ENCODE results near the gene NANOS2.

DNA sequence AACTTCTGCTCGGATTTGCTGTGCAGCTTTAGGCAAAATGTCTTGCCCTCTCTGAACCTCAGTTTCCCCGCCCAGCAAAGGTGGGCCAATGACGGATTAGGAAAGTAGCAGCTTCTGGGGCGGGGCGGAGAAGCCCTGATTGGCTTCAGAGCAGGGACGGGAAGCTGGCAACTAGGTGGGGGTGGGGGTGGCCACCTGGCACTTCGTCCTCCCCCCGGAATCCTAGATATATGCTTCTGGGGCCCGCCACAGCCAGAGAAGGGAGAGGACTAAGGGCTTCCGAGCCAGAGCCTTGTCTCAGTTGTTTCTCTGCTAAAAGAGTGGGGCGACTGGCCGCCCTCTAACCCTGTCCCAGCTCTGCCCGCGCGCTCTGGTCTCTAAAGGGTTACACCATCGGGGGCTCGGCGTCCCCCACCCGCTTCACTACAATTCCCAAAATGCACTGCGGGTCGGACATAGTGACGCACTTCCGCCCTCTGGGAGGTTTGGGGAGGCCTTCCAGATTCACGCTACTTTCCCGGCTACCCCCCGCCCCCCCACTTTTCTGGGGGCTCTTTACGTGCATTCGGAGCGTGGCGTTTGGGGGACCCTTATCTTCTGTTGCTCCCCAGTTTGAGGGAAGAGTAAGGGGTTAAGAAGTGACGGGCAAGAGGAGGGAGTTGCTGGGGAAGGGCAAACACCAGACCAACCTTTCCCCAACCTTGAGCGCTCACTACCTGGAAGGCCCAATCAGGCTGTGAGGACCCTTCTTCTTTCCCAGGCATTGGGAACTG, 28.0 kb downstream of the NANOS2 start:
- TF ChIP-seq, protein P1, sequence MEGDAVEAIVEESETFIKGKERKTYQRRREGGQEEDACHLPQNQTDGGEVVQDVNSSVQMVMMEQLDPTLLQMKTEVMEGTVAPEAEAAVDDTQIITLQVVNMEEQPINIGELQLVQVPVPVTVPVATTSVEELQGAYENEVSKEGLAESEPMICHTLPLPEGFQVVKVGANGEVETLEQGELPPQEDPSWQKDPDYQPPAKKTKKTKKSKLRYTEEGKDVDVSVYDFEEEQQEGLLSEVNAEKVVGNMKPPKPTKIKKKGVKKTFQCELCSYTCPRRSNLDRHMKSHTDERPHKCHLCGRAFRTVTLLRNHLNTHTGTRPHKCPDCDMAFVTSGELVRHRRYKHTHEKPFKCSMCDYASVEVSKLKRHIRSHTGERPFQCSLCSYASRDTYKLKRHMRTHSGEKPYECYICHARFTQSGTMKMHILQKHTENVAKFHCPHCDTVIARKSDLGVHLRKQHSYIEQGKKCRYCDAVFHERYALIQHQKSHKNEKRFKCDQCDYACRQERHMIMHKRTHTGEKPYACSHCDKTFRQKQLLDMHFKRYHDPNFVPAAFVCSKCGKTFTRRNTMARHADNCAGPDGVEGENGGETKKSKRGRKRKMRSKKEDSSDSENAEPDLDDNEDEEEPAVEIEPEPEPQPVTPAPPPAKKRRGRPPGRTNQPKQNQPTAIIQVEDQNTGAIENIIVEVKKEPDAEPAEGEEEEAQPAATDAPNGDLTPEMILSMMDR (conservative IDR thresholded peaks at IDR 0.05; ENCODE audit: low read length) = no peak
- no peak for TF ChIP-seq EZH2phosphoT487 (IDR thresholded peaks at IDR 0.05; ENCODE audit: borderline replicate concordance, low read depth, low read length)

Measured in OCI-LY7 (cell line).